Measurements from ENCODE around the gene FAM222A. TPM values are rescaled to one million over a fixed set of nuclear protein-coding genes. Genes with fewer than 3 reads are reported as not detected.

The FAM222A gene
- total and polyA plus RNA-seq, 2 of the 4 experiments (the other 2 are of a cell fraction): under 0.01 to 0.32 TPM

DNA sequence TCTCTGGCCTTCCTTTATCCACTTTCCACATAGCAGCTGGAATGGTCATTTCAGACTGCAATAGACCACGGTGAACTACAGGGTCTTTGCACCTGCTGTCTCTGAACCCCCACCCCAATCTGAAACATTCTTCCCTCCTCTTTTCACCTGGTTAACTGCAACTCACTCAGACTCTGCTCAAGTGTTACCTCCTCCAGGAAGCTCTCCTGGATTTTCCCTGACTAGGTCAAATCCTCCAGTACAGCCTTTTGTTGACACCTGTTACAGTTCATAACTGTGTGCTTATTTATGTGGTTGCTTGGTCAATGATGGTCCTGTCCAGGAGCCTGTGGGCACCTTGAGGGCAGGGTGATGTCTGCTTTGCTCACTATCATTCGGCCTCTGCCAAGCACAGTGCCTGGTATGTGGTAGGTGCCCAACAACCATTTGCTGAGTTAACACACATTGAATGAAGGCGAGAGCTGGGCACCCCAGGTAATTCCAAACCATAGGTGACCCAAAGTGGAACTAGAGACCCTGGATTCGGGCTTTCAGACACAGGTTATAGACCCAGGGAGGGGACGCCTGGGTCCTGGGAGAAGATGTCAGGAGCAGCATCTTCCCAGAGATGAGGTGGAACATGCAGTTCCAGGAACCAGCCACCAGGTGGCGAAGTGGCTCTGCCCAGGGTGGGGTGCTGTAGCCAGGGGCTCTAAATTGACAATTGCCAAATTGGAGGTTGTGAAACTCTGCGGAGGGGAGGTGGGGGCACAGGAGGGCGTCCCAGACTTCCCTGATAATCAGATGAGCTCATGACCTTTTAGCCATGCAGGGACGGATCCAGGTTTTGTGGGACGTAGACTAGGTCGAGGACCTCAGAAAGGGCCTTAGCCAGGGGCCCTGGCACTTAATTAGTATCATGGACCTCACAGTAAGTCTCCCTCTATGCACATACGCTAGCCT, 91.5 kb downstream of the FAM222A start (continued):
- TF ChIP-seq USF2 (IDR thresholded peaks at IDR 0.05; ENCODE audit: low read depth, low read length) (no peak), RAD21 (IDR thresholded peaks at IDR 0.05; ENCODE audit: low read length) (peak; percentile 86), RFX5 (IDR thresholded peaks at IDR 0.05; ENCODE audit: low read depth, low read length) (no peak)
